ENCODE results near the gene CSTF3. TPM values are rescaled to one million over a fixed set of nuclear protein-coding genes. Genes with fewer than 3 reads are reported as not detected.

CSTF3 gene
- total RNA-seq, 4 donors from 2014 or later, result 8.0 to 21.0 (median 12.5) TPM

DNA sequence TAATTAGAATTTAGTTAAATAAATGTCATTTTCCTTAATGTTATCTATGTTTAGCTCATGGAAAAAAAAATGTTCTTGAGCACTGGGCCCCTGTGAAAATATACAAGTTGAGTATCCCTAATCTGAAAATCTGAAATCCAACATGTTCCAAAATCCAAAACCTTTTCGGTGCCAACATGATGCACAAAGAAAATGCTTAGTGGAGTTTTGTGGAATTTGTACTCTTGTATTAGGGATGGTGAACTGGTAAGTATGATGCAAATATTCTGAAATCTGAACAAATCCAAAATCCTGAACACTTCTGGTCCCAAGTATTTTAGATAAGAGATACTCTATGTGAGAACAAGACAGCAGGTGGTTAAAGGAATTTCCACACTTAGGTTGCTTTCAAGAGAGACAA lies 77.4 kb downstream of the CSTF3 start:
- WGBS, 2 donors, result 88 to 89% methylated on average over 1 of the region's 1 CpG
- peaks cover 0 to 72% (median 12%) of the 10 kb centered on the region in 3 donors for H3K36me3 ChIP-seq
- no peak overlapping the region for H3K27ac ChIP-seq
- no peak overlapping the region for H3K4me3 ChIP-seq
- no peaks in the 10 kb centered on the region for H3K9me3 ChIP-seq
- no peaks in the 10 kb centered on the region for H3K4me1 ChIP-seq
- no peaks in the 10 kb centered on the region for H3K27me3 ChIP-seq
- no peak for TF ChIP-seq EP300 (IDR thresholded peaks at IDR 0.05)
- no peak for TF ChIP-seq POLR2A (IDR thresholded peaks at IDR 0.05)
- TF ChIP-seq, protein P1, sequence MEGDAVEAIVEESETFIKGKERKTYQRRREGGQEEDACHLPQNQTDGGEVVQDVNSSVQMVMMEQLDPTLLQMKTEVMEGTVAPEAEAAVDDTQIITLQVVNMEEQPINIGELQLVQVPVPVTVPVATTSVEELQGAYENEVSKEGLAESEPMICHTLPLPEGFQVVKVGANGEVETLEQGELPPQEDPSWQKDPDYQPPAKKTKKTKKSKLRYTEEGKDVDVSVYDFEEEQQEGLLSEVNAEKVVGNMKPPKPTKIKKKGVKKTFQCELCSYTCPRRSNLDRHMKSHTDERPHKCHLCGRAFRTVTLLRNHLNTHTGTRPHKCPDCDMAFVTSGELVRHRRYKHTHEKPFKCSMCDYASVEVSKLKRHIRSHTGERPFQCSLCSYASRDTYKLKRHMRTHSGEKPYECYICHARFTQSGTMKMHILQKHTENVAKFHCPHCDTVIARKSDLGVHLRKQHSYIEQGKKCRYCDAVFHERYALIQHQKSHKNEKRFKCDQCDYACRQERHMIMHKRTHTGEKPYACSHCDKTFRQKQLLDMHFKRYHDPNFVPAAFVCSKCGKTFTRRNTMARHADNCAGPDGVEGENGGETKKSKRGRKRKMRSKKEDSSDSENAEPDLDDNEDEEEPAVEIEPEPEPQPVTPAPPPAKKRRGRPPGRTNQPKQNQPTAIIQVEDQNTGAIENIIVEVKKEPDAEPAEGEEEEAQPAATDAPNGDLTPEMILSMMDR (IDR thresholded peaks at IDR 0.05), result no peak
- no peak for DNase-seq (ENCODE audit: low spot score in 2 of 2)

DNA sequence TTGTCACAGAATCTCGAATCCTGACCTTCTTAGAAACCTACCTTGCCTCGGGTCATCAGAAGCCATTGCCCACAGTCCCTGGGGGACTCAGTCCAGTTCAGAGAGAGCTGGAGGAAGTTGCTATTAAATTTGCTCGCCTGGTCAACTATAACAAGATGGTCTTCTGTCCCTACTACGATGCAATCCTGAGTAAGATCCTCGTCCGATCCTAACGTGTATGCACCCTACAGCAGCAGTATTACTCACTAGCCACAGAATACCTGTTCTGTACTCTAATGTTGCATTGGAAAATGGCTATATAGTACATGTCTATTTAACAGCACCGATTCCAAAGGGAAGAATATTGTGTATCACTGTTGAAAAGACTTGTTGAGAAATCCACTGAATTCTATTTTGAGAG lies 88.8 kb downstream of the CSTF3 start:
- H3K36me3 ChIP-seq, result peaks cover 0 to 97% (median 33%) of the 10 kb centered on the region in 3 donors
- TF ChIP-seq, protein P1 (IDR thresholded peaks at IDR 0.05), result no peak
- TF ChIP-seq POLR2A (IDR thresholded peaks at IDR 0.05) (no peak), EP300 (IDR thresholded peaks at IDR 0.05) (no peak)
- no peak overlapping the region for H3K27ac ChIP-seq
- no peaks in the 10 kb centered on the region for H3K9me3 ChIP-seq
- peaks cover 0 to 6% (median 0%) of the 10 kb centered on the region in 4 donors for H3K4me1 ChIP-seq
- DNase-seq (ENCODE audit: low spot score in 2 of 2), result no peak
- H3K27me3 ChIP-seq, result no peaks in the 10 kb centered on the region
- WGBS, 2 donors, result 74 to 79% methylated on average over 8 of the region's 8 CpGs
- no peak overlapping the region for H3K4me3 ChIP-seq

DNA sequence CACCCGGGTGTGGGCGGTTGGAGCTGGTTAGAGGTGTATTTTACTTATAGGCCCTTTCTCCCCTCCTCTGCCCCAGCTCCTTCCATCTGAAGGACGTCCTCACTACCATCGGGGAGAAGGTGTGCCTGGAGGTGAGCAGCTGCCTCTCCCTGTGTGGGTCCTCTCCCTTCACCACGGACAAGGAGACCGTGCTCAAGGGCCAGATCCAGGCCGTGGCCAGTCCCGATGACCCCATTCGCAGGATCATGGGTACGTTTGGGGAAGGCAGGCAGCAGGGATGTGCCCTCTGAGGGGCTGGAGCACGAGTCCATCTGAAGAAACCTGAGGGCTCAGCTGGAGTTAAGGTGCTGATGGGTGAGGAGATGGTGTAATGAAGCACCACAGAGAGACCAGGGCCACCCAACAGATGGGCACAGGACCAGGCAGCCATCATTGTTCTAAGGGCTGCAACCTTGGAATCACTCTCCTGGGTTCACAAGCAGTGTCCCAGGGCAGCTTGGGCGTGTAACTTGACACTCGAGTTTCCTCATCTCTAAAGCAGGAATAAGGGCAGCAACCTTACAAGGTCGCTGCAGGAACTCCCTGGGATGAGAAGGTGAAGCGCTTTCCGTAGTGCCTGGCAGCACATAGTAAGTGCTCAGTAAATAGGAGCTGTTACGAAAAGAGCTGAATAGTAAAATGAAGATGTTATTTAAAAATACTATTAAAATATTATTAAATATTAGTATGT lies 92.5 kb downstream of the CSTF3 start:
- peaks cover 0 to 78% (median 21%) of the 10 kb centered on the region in 3 donors for H3K36me3 ChIP-seq
- no peak overlapping the region for H3K27ac ChIP-seq
- no peak for DNase-seq (ENCODE audit: low spot score in 2 of 2)
- TF ChIP-seq EP300 (IDR thresholded peaks at IDR 0.05) (no peak), POLR2A (IDR thresholded peaks at IDR 0.05) (no peak)
- TF ChIP-seq, protein P1 (IDR thresholded peaks at IDR 0.05), result no peak
- 94 to 96% methylated on average over 17 of the region's 17 CpGs for WGBS, 2 donors
- H3K4me3 ChIP-seq, result no peak overlapping the region
- no peaks in the 10 kb centered on the region for H3K27me3 ChIP-seq
- H3K9me3 ChIP-seq, result no peaks in the 10 kb centered on the region
- H3K4me1 ChIP-seq, result peaks cover 0 to 22% (median 11%) of the 10 kb centered on the region in 4 donors

DNA sequence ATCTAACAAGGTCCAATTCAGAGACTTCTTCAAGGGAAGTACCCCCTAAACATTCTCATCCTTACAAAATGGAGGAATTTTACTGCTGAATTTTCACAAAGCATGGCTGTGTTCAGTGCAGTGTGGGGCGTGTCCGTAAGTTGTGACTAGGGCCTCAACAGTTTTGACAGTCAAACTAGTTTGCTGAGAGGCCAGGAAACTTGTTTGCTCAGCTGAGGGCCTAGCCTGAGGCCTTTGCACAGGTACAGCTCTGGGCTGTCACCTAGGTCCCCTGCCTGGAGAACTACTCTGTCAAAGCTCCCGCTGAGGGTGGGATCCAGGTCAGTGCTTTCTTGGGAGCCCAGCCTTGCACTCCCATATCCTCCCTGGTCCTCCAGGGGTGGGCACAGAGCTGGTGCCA lies 94.0 kb downstream of the CSTF3 start:
- H3K27me3 ChIP-seq, result no peaks in the 10 kb centered on the region
- peaks cover 0 to 33% (median 18%) of the 10 kb centered on the region in 4 donors for H3K4me1 ChIP-seq
- TF ChIP-seq, protein P1 (IDR thresholded peaks at IDR 0.05), result no peak
- no peak for TF ChIP-seq POLR2A (IDR thresholded peaks at IDR 0.05)
- TF ChIP-seq EP300 (IDR thresholded peaks at IDR 0.05), result no peak
- peaks cover 0 to 72% (median 17%) of the 10 kb centered on the region in 3 donors for H3K36me3 ChIP-seq
- no peak overlapping the region for H3K27ac ChIP-seq
- H3K9me3 ChIP-seq, result no peaks in the 10 kb centered on the region
- no peak for DNase-seq (ENCODE audit: low spot score in 2 of 2)
- H3K4me3 ChIP-seq, result no peak overlapping the region
- WGBS, 2 donors, result 82 to 83% methylated on average over 3 of the region's 3 CpGs

DNA sequence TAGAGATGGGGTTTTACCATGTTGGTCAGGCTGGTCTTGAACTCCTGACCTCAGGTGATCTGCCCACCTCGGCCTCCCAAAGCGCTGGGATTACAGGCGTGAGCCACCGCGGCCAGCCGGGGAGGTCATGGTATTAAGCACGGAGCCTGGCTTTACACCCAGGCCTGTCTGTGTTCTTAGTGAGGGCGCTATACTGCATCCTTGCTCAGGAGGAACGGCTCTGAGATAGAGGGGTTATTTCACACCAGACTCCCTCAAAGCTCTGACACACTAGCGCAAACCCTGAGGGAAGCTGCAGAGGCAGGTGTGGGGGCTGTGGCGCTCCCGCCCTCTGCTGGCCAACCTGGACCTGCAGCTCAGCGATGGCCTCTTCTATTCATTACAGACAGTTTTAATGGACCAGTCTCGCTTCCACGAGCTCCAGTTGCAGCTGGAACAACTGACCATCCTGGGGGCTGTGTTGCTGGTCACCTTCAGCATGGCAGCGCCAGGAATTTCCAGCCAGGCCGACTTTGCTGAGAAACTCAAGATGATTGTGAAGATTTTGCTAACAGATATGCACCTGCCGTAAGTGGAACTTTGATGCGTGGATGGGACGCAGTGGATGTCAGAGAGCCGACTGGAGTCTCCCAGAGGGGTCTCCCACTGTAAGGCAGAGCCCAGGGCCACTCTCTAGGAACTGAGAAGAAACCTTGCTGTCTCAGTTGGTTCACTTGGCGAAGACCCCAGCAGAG lies 95.7 kb downstream of the CSTF3 start:
- 68 to 69% methylated on average over 17 to 22 of the region's 22 CpGs for WGBS, 2 donors
- Histone ChIP-seq H3K36me3 (peaks cover 0 to 70% (median 17%) of the 10 kb centered on the region in 3 donors), H3K4me1 (peaks cover 0 to 33% (median 18%) of the 10 kb centered on the region in 4 donors), H3K4me3 (no peak overlapping the region), H3K27me3 (no peaks in the 10 kb centered on the region), H3K9me3 (no peaks in the 10 kb centered on the region), H3K27ac (peak overlapping the region in 1 of 4 donors; percentile 76)
- no peak for TF ChIP-seq EP300 (IDR thresholded peaks at IDR 0.05)
- TF ChIP-seq, protein P1 (IDR thresholded peaks at IDR 0.05), result peak; percentile 79 to 85 (median 82)
- peak; percentile 37 to 48 for DNase-seq (ENCODE audit: low spot score in 2 of 2)

Measured in tibial nerve (tissue), 4 donors.